ENCODE measurements around the gene PTGES3.

DNA sequence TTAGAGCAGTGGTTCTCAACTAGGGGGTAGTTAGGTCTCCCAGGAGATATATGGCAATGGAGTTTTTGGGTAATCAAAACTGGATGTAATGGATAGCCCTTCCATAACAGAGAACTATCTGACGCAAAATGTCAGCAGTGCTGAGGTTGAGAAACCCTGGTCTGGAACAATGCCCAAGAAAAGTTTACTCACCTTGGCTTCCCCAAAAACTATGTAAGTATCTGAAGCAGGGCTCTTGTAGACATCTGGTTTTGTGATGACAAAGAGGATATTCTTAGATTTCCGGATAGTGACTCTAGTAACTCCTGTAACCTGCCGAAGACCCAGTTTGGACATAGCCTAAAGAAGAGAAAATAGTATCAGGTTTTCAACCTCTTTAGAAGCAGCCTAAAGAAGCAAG, 25.3 kb upstream of the PTGES3 start:
- TF ChIP-seq ZNF274 (IDR thresholded peaks at IDR 0.05; ENCODE audit: low read depth, low read length): no peak
- no peak for TF ChIP-seq YY1 (IDR thresholded peaks at IDR 0.05; ENCODE audit: insufficient read depth, insufficient read length)
- TF ChIP-seq SUZ12 (IDR thresholded peaks at IDR 0.05; ENCODE audit: extremely low read depth, insufficient read depth, insufficient read length): no peak
